PC-9 (cell line): Measurements from ENCODE around the gene ZFP3. TPM values are rescaled to one million over a fixed set of nuclear protein-coding genes. Genes with fewer than 3 reads are reported as not detected.

Source experiments
- BruUV-seq: library from RNA; stranded (reverse); fragments of 400-500 nt; replicated peaks from 2 replicates; lab custom pipeline; 2021; lab: Mats Ljungman, UMichigan
- CTCF ChIA-PET: fragments of 300-600 bp; sonication (Branson Sonifier 250); formaldehyde crosslinking; loops from one replicate; lab custom pipeline; 2022; ENCODE audit warnings: antibody characterized with exemption; lab: Charles Lee
- POLR2A ChIA-PET: fragments of 300-600 bp; sonication (Branson Sonifier 250); formaldehyde crosslinking; loops from one replicate; lab custom pipeline; 2022; ENCODE audit warnings: antibody characterized with exemption; ENCODE audit not compliant: unreplicated experiment; lab: Charles Lee
- DNase-seq, 2 experiments: peaks; one replicate each; pipeline versions ENCODE4 v3.0.0 to v3.0.0-alpha.2; 2015 to 2022; ENCODE audit warnings: mixed read lengths in 1 of 2
- H2AFZ ChIP-seq: fragments of 200-600 bp; sonication (generic); 2 replicates; pipeline ENCODE4 v1.8.1; 2017; ENCODE audit warnings: antibody characterized with exemption
- H3F3A ChIP-seq: fragments of 200-600 bp; sonication (generic); 2 replicates; pipeline ENCODE4 v1.8.1; 2017; ENCODE audit warnings: antibody characterized with exemption, mild to moderate bottlenecking, low read depth; ENCODE audit not compliant: insufficient read depth
- H3K27ac ChIP-seq: fragments of 200-600 bp; sonication (generic); 2 replicates; pipeline ENCODE4 v1.6.1; 2016; ENCODE audit warnings: mixed run types
- H3K27me3 ChIP-seq: fragments of 200-600 bp; sonication (generic); 2 replicates; pipeline ENCODE4 v1.6.1; 2016; ENCODE audit warnings: low read depth, mixed run types; ENCODE audit not compliant: insufficient read depth
- H3K36me3 ChIP-seq: fragments of 200-600 bp; sonication (generic); 2 replicates; pipeline ENCODE4 v1.6.1; 2016; ENCODE audit warnings: low read depth, mixed run types
- H3K4me1 ChIP-seq: fragments of 200-600 bp; sonication (generic); replicated peaks from 2 replicates; pipeline ENCODE4 v1.6.1; 2016; ENCODE audit warnings: mixed run types; ENCODE audit not compliant: insufficient read depth
- H3K4me2 ChIP-seq: fragments of 200-600 bp; sonication (generic); 2 replicates; pipeline ENCODE4 v1.6.1; 2017; ENCODE audit warnings: mixed run types
- H3K4me3 ChIP-seq: fragments of 200-600 bp; sonication (generic); 2 replicates; pipeline ENCODE4 v1.6.1; 2016; ENCODE audit warnings: mixed run types
- H3K79me2 ChIP-seq: fragments of 200-600 bp; sonication (generic); 2 replicates; pipeline ENCODE4 v1.6.1; 2017; ENCODE audit warnings: low read depth, mixed run types
- H3K9me2 ChIP-seq: fragments of 200-600 bp; sonication (generic); 2 replicates; pipeline ENCODE4 v1.8.1; 2017; ENCODE audit warnings: mild to moderate bottlenecking; ENCODE audit not compliant: insufficient read depth
- H3K9me3 ChIP-seq: fragments of 200-600 bp; sonication (generic); 2 replicates; pipeline ENCODE4 v1.8.1; 2016; ENCODE audit warnings: low read depth; ENCODE audit not compliant: insufficient read depth
- H4K20me1 ChIP-seq: fragments of 200-600 bp; sonication (generic); 2 replicates; pipeline ENCODE4 v1.8.1; 2017; ENCODE audit not compliant: insufficient read depth
- CTCF ChIP-seq: fragments of 200-600 bp; sonication (generic); conservative IDR thresholded peaks from 2 replicates; pipeline ENCODE4 v1.6.1; 2017; ENCODE audit warnings: mixed run types, antibody characterized with exemption, mild to moderate bottlenecking, moderate library complexity
- EZH2 ChIP-seq: fragments of 200-600 bp; sonication (generic); IDR thresholded peaks from 2 replicates; pipeline ENCODE4 v1.8.0; 2017; ENCODE audit warnings: antibody characterized with exemption, low read depth
- intact Hi-C: fragments of 100-400 bp; cut with micrococcal nuclease; formaldehyde crosslinking; loops from one replicate; pipeline ENCODE4 v1.10.0; 2022; ENCODE audit not compliant: unreplicated experiment
- total RNA-seq: library from RNA; stranded (reverse); gene quantifications from 2 replicates; pipeline ENCODE4 v1.2.3, GENCODE V29; 2021

ZFP3 gene
- total RNA-seq, 1 experiment from 2014 or later = 4.5 TPM

- Histone ChIP-seq H3K4me1 (no peaks in the 10 kb centered on the region), H3K9me2 (no peaks in the 10 kb centered on the region), H3K9me3 (peaks cover 26% of the 10 kb centered on the region; the same call in 1 of the 2 replicates), H3K79me2 (no peaks in the 10 kb centered on the region), H3K4me3 (no peak overlapping the region), H4K20me1 (no peaks in the 10 kb centered on the region), H3K36me3 (no peaks in the 10 kb centered on the region), H2AFZ (no peak overlapping the region), H3F3A (no peaks in the 10 kb centered on the region; the same call in 1 of the 2 replicates), H3K4me2 (no peak overlapping the region), H3K27ac (no peak overlapping the region), H3K27me3 (no peaks in the 10 kb centered on the region; the same call in 1 of the 2 replicates)
- POLR2A ChIA-PET = no interaction called here
- CTCF ChIA-PET = no interaction called here
- no peak for TF ChIP-seq EZH2
- no peak for TF ChIP-seq CTCF
- no TSS peak for BruUV-seq
- intact Hi-C loops = no loop called here
- no peak for DNase-seq
These were observed 2.3 kb downstream of the ZFP3 start for GRCh38 chr17:5080591-5080990.

- BruUV-seq = no TSS peak
- intact Hi-C loops = no loop called here
- DNase-seq = no peak
- peaks cover 75% of the 10 kb centered on the region for H3K9me3 ChIP-seq
- ChIA-PET POLR2A (no interaction called here), CTCF (no interaction called here)
- H3K27me3 ChIP-seq = no peaks in the 10 kb centered on the region
- H4K20me1 ChIP-seq = no peaks in the 10 kb centered on the region
- H3K4me1 ChIP-seq = no peaks in the 10 kb centered on the region
- no peak overlapping the region for H2AFZ ChIP-seq
- no peaks in the 10 kb centered on the region for H3K36me3 ChIP-seq
- no peak overlapping the region for H3K27ac ChIP-seq
- H3K4me2 ChIP-seq = no peak overlapping the region
- no peaks in the 10 kb centered on the region for H3K9me2 ChIP-seq
- no peaks in the 10 kb centered on the region for H3K79me2 ChIP-seq
- H3F3A ChIP-seq = no peaks in the 10 kb centered on the region
- H3K4me3 ChIP-seq = no peak overlapping the region
- TF ChIP-seq CTCF = no peak
- TF ChIP-seq EZH2 = no peak
These were observed 14.1 kb downstream of the ZFP3 start for GRCh38 chr17:5092218-5093010.

GRCh38 chr17:5096731-5097100, 18.4 kb downstream of the ZFP3 start:
- Histone ChIP-seq H3K4me3 (no peak overlapping the region), H3K36me3 (no peaks in the 10 kb centered on the region), H3K9me3 (peaks cover 58% of the 10 kb centered on the region), H2AFZ (no peak overlapping the region), H4K20me1 (no peaks in the 10 kb centered on the region), H3K27me3 (peaks cover 12% of the 10 kb centered on the region; the same call in 1 of the 2 replicates), H3K4me2 (no peak overlapping the region), H3K27ac (no peak overlapping the region), H3K79me2 (no peaks in the 10 kb centered on the region), H3K4me1 (no peaks in the 10 kb centered on the region), H3K9me2 (no peaks in the 10 kb centered on the region), H3F3A (no peaks in the 10 kb centered on the region)
- TF ChIP-seq CTCF = no peak
- no peak for TF ChIP-seq EZH2
- intact Hi-C loops = no loop called here
- BruUV-seq = no TSS peak
- ChIA-PET POLR2A (no interaction called here), CTCF (no interaction called here)
- no peak for DNase-seq
